SK-N-SH (cell line): ENCODE results near the gene NLK. TPM values are rescaled to one million over a fixed set of nuclear protein-coding genes. Genes with fewer than 3 reads are reported as not detected.

Source experiments
- CTCF ChIA-PET: fragments of 300-600, 350-600 bp; formaldehyde crosslinking; extraction: SDS; loops from one replicate; lab custom pipeline; 2021; lab: Yijun Ruan, JAX
- POLR2A ChIA-PET: fragments of 350-600 bp; sonication (Branson Sonifier 250); formaldehyde crosslinking; extraction: SDS; loops from one replicate; lab custom pipeline; 2020; ENCODE audit warnings: antibody characterized with exemption, inconsistent platforms; lab: Yijun Ruan, JAX
- DNase-seq: peaks from one replicate; pipeline ENCODE4 v3.0.0; 2012
- H2AFZ ChIP-seq: fragments of 200-600 bp; sonication (generic); 2 replicates; pipeline ENCODE4 v1.8.1; 2016; ENCODE audit warnings: antibody characterized with exemption, mild to moderate bottlenecking, low read depth
- H3F3A ChIP-seq: fragments of 200-600 bp; sonication (generic); replicated peaks from 2 replicates; pipeline ENCODE3; 2016; ENCODE audit warnings: antibody characterized with exemption, mild to moderate bottlenecking; ENCODE audit not compliant: insufficient read depth
- H3K27ac ChIP-seq, 2 experiments: fragments of 200-500 bp in 1 of 2; fragments of 200-600 bp in 1 of 2; sonication (Bioruptor generic) in 1 of 2; sonication (generic), shearing (Covaris generic) in 1 of 2; 2 replicates each; pipeline versions ENCODE4 v1.5.1 to v1.6.1; 2014 to 2016; ENCODE audit warnings: low read depth in 2 of 2, inconsistent platforms in 1 of 2, low read length in 1 of 2, mild to moderate bottlenecking in 1 of 2, mixed read lengths in 1 of 2
- H3K27me3 ChIP-seq: fragments of 200-600 bp; sonication (generic), shearing (Covaris generic); 2 replicates; pipeline ENCODE4 v1.6.1; 2016; ENCODE audit warnings: mixed run types; ENCODE audit not compliant: insufficient read depth
- H3K36me3 ChIP-seq, 2 experiments: fragments of 200-500 bp in 1 of 2; fragments of 200-600 bp in 1 of 2; sonication (Bioruptor generic) in 1 of 2; sonication (generic) in 1 of 2; replicated peaks in 1 of 2; 2 replicates each; pipeline versions ENCODE3 to v1.5.1; 2014 to 2016; ENCODE audit warnings: low read length in 1 of 2, mild to moderate bottlenecking in 1 of 2; ENCODE audit not compliant: insufficient read depth in 2 of 2, control insufficient read depth in 1 of 2
- H3K4me1 ChIP-seq, 2 experiments: fragments of 200-500 bp in 1 of 2; fragments of 200-600 bp in 1 of 2; sonication (Bioruptor generic) in 1 of 2; sonication (generic), shearing (Covaris generic) in 1 of 2; 2 replicates each; pipeline versions ENCODE4 v1.5.1 to v1.6.1; 2014 to 2016; ENCODE audit warnings: low read depth in 1 of 2, low read length in 1 of 2, mixed run types in 1 of 2; ENCODE audit not compliant: insufficient read depth in 2 of 2, control insufficient read depth in 1 of 2
- H3K4me2 ChIP-seq: fragments of 200-600 bp; sonication (generic), shearing (Covaris generic); 2 replicates; pipeline ENCODE4 v1.6.1; 2017; ENCODE audit warnings: mixed run types
- H3K4me3 ChIP-seq, 2 experiments: fragments of 200-500 bp in 1 of 2; fragments of 200-600 bp in 1 of 2; sonication (Bioruptor generic) in 1 of 2; sonication (generic), shearing (Covaris generic) in 1 of 2; 2 replicates each; pipeline versions ENCODE4 v1.5.1 to v1.8.1; 2014 to 2016; ENCODE audit warnings: low read depth in 2 of 2, inconsistent platforms in 1 of 2, low read length in 1 of 2, mild to moderate bottlenecking in 1 of 2, mixed read lengths in 1 of 2, moderate library complexity in 1 of 2
- H3K79me2 ChIP-seq: fragments of 200-600 bp; sonication (generic); 2 replicates; pipeline ENCODE4 v1.8.1; 2017; ENCODE audit warnings: mild to moderate bottlenecking; ENCODE audit not compliant: insufficient read depth
- H3K9ac ChIP-seq: fragments of 200-600 bp; sonication (generic); 2 replicates; pipeline ENCODE4 v1.6.1; 2017; ENCODE audit warnings: mixed run types
- H3K9me2 ChIP-seq: fragments of 200-600 bp; sonication (generic); 2 replicates; pipeline ENCODE4 v1.6.1; 2017; ENCODE audit warnings: mixed run types
- H3K9me3 ChIP-seq: fragments of 200-600 bp; sonication (generic); 2 replicates; pipeline ENCODE4 v1.6.1; 2017; ENCODE audit warnings: mixed run types, mild to moderate bottlenecking, moderate library complexity
- H4K20me1 ChIP-seq: fragments of 200-600 bp; sonication (generic); 2 replicates; pipeline ENCODE4 v1.6.1; 2017; ENCODE audit warnings: mild to moderate bottlenecking, mixed run types; ENCODE audit not compliant: insufficient read depth
- CHD2 ChIP-seq: fragments of 150-350 bp; IDR thresholded peaks from 2 replicates; pipeline ENCODE4 v1.6.1; 2018; ENCODE audit warnings: low read length; ENCODE audit not compliant: partially characterized antibody
- EP300 ChIP-seq, 2 experiments: IDR thresholded peaks; 2 replicates each; pipeline versions ENCODE4 v1.4.0 to v1.6.1; 2012; ENCODE audit warnings: borderline replicate concordance in 1 of 2, low read depth in 1 of 2, low read length in 1 of 2
- FOXJ3 ChIP-seq: sonication (generic); formaldehyde crosslinking; IDR thresholded peaks from 2 replicates; pipeline ENCODE4 v1.5.1; 2020; ENCODE audit warnings: mild to moderate bottlenecking, missing genetic modification reagents
- FOXM1 ChIP-seq: IDR thresholded peaks from 2 replicates; pipeline ENCODE4 v1.4.0; 2012; ENCODE audit warnings: low read depth, mild to moderate bottlenecking
- JUND ChIP-seq: IDR thresholded peaks from 2 replicates; pipeline ENCODE4 v1.4.0; 2012
- MAX ChIP-seq: IDR thresholded peaks from 2 replicates; pipeline ENCODE4 v1.4.0; 2012; ENCODE audit warnings: low read depth
- MXI1 ChIP-seq: IDR thresholded peaks from 2 replicates; pipeline ENCODE4 v1.6.1; 2012; ENCODE audit warnings: mild to moderate bottlenecking, low read depth, low read length, improper control_type of control experiment
- NFIC ChIP-seq: IDR thresholded peaks from 2 replicates; pipeline ENCODE4 v1.4.0; 2012; ENCODE audit warnings: borderline replicate concordance
- PBX3 ChIP-seq: IDR thresholded peaks from 2 replicates; pipeline ENCODE4; 2012
- POLR2AphosphoS5 ChIP-seq: IDR thresholded peaks from 2 replicates; pipeline ENCODE4 v1.6.1; 2012; ENCODE audit warnings: low read depth, low read length
- TCF12 ChIP-seq: IDR thresholded peaks from 2 replicates; pipeline ENCODE4 v1.4.0; 2012
- USF1 ChIP-seq: IDR thresholded peaks from 2 replicates; pipeline ENCODE4 v1.4.0; 2012; ENCODE audit warnings: low read depth, borderline replicate concordance
- USF2 ChIP-seq: fragments of 150-350 bp; IDR thresholded peaks from 2 replicates; pipeline ENCODE4 v1.6.1; 2017; ENCODE audit warnings: antibody characterized with exemption, low read length, low read depth, borderline replicate concordance
- ZBTB33 ChIP-seq: IDR thresholded peaks from 2 replicates; pipeline ENCODE4 v1.4.0; 2012; ENCODE audit warnings: low read depth, borderline replicate concordance
- WGBS: methylation state at CpG from one replicate; pipeline ENCODE4 v1.1.6; 2017; ENCODE audit warnings: low lambda C conversion rate; 5-methylcytosine and 5-hydroxymethylcytosine counted together
- polyA plus RNA-seq, 3 experiments: library from polyadenylated mRNA; depleted of rRNA; stranded (reverse); fragments of >200 nt; gene quantifications; 2 replicates each; pipeline ENCODE4 v1.2.3, GENCODE V29; 2012

The NLK gene
- 12.3 and 19.2 TPM in 2 replicates for polyA plus RNA-seq (2012; rRNA removed)
- 13.6 and 14.3 TPM in 2 replicates for polyA plus RNA-seq (2012; cell fraction: cytosol; rRNA removed)
- 14.8 and 34.8 TPM in 2 replicates for polyA plus RNA-seq (2012; cell fraction: nucleus; rRNA removed)

- Histone ChIP-seq H3K36me3 (peaks cover 5 to 8% of the 10 kb centered on the region in 2 experiments), H3K27me3 (no peaks in the 10 kb centered on the region), H3K4me1 (peaks cover 2 to 20% of the 10 kb centered on the region in 2 experiments; a peak in 3 of 4 replicates), H3K79me2 (peaks cover 57% of the 10 kb centered on the region), H4K20me1 (peaks cover 39% of the 10 kb centered on the region)
- 96% methylated on average over 1 of the region's 1 CpG for WGBS
- POLR2A ChIA-PET = no interaction called here
- TF ChIP-seq ZBTB33 = no peak
- no peak for TF ChIP-seq MAX
- TF ChIP-seq USF1 = no peak
- TF ChIP-seq PBX3 = no peak
- no peak for TF ChIP-seq FOXM1
- TF ChIP-seq POLR2AphosphoS5 = no peak
- no peak for TF ChIP-seq USF2
- TF ChIP-seq FOXJ3 (CRISPR knock-in tag) = no peak
- TF ChIP-seq, all 33 proteins: peak for 0
- Histone ChIP-seq H3K27ac (peak within 1 kb of the TSS; percentile 48 to 67; a peak in 3 of 4 replicates), H2AFZ (no peak within 1 kb of the TSS; the same call in 1 of the 2 replicates), H3K9me2 (no peaks in the 10 kb centered on the region), H3K4me3 (peak within 1 kb of the TSS; percentile 67 to 91), H3K9me3 (no peaks in the 10 kb centered on the region), H3F3A (peaks cover 3% of the 10 kb centered on the region), H3K4me2 (peak within 1 kb of the TSS; percentile 88), H3K9ac (peak within 1 kb of the TSS; percentile 77; the same call in 1 of the 2 replicates)
- CTCF ChIA-PET = interaction anchor here (1.0 to 1.8 kb wide), 3 partner anchors 16 to 209 kb away, joined by 3 to 6 read pairs (median 5); partner anchors contain the start of gene LYRM9
- DNase-seq = no peak
Measured at GRCh38 chr17:28042657-28042720, at the start of gene NLK. TSS of gene NLK (plus strand) at chr17:28042677. CDS start at chr17:28042874, 197 bp downstream.

GRCh38 chr17:27993161-27993695, 49.2 kb upstream of the NLK start:
- TF ChIP-seq FOXM1 (no peak), TCF12 (no peak), FOXJ3 (CRISPR knock-in tag) (no peak), ZBTB33 (no peak), JUND (no peak), EP300 (IDR thresholded peaks at IDR 0.05; ENCODE audit: borderline replicate concordance in 1 of 2, low read depth in 1 of 2, low read length in 1 of 2) (no peak), MXI1 (no peak), CHD2 (no peak), NFIC (no peak)
- TF ChIP-seq, all 33 proteins: peak for 0
- Histone ChIP-seq H2AFZ (no peak overlapping the region), H3K79me2 (no peaks in the 10 kb centered on the region), H3K27me3 (no peaks in the 10 kb centered on the region), H4K20me1 (no peaks in the 10 kb centered on the region), H3K4me2 (no peak overlapping the region), H3K9me2 (no peaks in the 10 kb centered on the region), H3K4me3 (no peak overlapping the region), H3K27ac (no peak overlapping the region), H3K4me1 (no peaks in the 10 kb centered on the region), H3K9ac (no peak overlapping the region), H3K36me3 (no peaks in the 10 kb centered on the region), H3F3A (no peaks in the 10 kb centered on the region), H3K9me3 (no peaks in the 10 kb centered on the region)
- ChIA-PET CTCF (interaction anchor here (0.7 to 1.7 kb wide), 3 partner anchors 11 to 258 kb away, joined by 3 read pairs; no protein-coding TSS in a partner anchor), POLR2A (no interaction called here)
- 59% methylated on average over 3 of the region's 3 CpGs for WGBS
- no peak for DNase-seq
